Muscle of back (tissue), 11 donors: ENCODE data around the gene DHX8. TPM values are rescaled to one million over a fixed set of nuclear protein-coding genes. Genes with fewer than 3 reads are reported as not detected.

ENCODE experiments used
- DNase-seq, 3 donors: peaks; one replicate each; pipeline versions ENCODE4 v3.0.0 to v3.0.0-alpha.2; 2013
- polyA plus RNA-seq, 10 donors: library from polyadenylated mRNA; unstranded; fragments of 120-200 nt; gene quantifications; one replicate each; pipeline ENCODE4 v1.2.1, GENCODE V29; 2013; ENCODE audit not compliant: insufficient read length in 10 of 10

The DHX8 gene
- polyA plus RNA-seq, 10 donors, result 22.4 to 31.6 (median 26.7) TPM

DNA sequence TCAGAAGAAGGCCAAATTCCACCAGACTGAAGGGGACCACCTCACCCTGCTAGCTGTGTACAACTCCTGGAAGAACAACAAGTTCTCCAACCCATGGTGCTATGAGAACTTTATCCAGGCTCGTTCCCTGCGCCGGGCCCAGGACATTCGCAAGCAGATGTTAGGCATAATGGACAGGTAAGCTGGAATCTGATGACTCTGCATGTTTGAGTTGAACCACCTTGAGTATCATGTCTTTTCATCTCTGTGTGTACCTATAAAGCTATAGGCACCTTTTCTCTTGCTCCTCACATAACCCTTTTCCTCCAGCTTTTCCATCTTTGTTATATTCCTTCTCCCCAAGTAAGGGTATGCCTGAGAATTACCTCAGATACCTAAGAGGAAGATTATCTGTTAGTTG lies 37.6 kb downstream of the DHX8 start:
- no peak for DNase-seq

DNA sequence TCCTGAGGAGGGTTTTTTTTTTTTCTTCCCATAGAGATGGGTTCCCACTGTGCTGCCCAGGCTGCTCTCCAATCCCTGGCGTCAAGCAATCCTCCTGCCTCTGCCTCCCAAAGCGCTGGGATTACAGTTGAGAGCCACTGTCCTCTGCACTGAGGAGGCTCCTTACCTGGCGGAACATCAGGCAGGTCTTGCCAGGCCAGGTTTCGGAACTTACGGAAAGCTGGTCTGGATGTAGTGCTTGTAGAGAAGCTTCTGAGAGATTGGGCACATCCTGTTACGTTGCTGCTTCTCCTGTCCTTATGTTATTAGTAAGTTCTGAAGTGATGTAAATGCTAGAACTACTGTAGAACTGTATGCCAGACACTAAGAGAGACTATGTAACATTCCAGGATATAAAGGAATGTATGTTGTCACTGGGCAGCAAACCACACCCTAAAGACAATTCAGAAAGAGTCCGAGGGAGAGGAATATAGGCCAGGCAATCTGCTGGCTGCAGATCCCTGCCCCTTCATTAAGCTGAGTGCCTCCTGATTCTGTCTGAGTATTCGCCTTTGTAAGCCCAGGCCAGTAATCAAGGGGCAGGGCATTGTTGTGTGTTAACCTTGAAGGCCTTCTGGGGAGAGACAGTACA lies 41.3 kb downstream of the DHX8 start:
- DNase-seq, result no peak

DNA sequence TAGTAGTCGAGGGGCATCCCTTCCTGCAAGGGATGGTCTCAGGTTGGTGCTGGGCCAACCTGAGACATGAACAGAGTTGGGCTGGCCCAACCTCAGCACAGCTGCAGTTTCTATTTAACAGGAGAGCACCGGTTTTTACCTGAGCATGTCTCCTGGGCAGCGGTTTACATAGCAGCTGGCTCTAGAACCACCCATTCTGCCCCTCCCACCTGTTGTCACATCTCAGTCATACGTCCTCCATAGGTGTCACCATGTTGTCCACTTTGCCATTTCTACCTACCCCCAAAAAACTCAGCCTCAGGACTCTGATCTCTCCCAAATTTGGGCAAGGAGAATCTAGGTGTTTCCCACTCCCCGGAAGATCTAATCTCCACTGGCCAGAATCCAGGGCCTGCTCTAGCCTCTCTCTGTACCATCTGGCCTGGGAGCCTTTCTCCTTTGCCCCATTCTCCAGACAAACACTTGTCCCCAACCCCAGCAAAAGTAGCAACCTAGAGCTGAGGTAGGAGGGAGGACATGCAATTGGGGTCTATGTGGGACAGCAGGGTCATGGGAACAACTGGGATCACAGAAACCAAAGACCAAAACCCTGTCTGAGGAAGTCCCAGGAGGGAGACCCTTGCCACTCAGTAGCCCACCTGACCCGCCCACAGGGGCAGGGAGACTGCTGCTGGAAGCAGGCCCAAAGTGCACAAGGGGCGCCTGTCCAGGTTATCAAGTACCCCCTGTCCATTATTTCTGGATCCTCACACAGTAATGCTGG lies 43.3 kb downstream of the DHX8 start:
- no peak for DNase-seq

DNA sequence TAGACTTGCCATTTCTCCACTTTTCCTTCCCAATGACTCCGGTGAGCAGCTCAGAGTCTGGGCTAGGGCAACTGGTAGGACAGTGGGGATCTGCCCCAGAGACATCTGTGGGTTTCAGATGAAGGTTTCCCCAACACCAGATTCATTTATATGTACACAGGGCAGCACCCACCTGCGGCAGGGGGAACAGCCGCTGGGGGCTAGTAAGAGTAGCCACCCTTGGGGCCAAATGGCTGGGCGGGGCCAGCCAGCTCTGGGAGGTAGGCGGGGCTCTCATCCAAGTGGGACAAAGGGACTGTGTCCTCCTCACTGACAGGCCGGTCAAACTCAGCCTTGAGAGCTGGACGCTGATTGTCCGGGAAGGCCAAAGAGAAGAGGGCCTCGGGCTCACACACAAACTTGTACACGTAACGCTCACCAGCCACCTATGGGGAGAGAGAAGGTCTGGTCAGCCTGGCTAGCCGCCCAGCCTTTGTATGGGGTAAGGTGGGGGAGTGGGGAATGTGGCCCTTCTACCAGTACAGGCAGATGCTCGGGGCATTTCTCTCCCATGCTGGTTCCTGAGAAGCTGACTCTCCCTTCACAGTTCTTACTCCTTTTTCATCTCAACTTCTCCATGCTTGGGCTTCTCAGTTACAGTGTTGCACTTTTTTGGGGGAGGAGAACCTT lies 44.7 kb downstream of the DHX8 start:
- DNase-seq, result no peak

DNA sequence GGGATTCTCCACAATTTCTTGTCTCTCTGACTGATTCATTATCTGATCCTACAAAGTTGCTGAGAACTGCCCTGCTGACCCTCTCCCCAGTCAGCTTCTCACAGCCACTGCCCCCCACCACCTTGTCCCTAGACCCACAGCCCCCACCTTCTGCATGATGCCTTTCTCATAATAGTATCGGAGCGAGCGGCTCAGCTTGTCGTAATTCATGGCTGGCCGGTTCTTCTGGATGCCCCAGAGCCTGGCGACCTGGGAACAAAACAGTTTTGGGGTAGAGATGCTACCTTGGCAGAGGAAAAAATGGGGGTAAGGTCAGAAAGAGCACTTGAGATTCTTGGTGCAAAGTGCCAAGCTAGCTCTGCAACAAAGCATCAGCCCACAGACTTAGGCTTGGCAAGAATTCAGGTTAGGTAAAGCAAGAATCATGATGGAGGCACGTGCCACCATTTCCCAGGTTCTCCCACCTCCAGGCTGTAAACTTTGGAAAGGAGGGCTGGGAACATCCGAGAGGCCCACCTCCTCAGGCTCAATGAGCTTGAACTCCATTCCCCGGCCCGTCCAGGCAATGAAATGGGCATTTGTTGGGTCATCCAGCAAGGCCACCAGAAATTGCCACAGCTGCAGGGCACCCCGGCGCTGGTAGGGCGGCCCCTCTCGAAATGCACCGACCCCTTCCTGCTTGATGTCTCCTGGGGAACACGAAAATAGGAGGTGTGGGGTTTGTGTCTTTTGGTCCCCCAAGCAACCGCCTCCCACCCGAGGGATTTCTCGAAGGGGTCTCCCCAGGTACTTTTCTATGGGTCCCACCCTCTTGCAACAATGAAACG lies 45.4 kb downstream of the DHX8 start:
- DNase-seq, result no peak

DNA sequence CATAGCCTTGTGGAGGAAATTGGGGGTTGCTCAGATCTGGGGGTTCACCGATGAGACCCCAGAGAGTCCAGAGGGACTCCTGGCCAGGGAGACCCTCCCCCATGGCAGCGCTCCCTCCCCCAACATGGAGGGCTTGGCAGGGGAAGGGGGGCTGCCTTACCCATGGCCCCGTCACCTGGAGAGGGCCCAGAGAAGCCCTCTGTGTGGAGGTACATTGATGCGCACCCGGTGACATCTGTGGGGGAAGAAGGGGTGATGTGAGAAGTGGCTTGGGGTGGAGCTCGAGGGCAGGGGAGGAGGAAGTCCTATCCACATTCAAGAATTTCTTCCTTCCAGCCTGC lies 46.1 kb downstream of the DHX8 start:
- DNase-seq, result no peak

DNA sequence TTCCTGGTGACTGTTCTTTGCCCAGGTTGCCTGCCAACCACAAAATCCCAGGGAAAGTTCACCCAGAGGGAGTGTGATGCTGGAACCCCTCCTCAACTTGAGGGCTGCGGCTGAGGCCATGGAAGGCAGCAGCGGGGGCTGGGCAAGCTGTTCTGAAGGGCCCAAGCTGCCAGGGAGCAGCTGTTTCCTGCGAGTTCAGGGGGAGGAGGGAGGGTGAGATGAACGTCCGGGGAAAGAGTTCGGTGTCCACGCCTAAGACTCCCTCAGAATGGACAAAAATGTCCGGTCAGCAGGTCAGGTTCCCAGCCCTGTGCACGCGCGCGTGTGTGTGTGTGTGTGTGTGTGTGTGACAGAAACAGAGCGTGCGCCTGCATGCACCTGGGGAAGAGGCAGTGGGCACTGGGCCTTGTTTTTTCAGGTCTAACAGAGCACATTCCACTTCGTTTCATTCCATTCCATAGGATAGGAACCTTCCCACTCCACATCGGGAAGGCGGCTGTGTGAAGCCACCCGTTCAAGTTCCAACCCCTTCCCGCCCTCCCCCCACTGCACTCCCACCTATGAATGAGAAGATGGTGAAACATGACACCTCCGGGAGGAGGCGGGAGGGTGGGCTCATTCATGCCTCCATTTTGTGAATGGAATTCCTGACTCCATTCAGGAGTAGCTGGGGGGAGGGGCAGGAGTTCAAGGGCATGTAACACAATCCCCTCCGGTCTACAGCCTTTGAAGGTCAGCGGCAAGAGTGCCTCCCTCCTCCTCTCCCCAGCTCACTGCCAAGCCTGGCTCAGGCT lies 46.7 kb downstream of the DHX8 start:
- peak; percentile 90 to 96 (median 92) for DNase-seq

DNA sequence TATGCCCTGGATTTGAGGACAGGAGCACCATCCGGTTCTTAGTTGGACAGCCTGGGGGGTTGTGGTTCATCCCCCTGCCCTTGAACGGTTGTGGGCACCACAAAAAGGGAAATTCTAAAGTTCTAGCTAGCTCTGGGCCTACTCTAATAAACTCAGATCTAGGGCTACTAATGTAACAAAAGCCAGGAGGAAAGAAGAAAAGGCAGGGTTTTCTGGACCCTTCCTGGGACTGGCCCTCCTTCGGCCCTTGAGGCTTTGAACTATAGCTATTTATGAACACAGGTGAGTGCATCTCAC lies 47.3 kb downstream of the DHX8 start:
- no peak for DNase-seq

DNA sequence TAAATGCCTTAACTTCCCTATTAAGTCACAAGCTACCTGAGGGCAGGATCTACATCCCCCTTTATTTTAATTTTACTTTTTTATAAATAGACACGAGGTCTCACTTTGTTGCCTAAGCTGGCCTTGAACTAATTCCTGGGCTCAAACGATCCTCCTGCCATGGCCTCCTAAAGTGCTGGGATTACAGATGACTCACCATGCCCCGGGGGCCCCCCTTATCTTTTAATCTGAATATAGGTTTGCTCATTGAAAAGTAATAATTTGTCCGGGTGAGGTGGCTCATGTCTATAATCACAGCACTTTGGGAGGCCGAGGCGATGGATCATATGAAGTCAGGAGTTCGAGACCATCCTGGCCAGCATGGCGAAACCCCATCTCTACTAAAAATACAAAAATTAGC lies 48.2 kb downstream of the DHX8 start:
- no peak for DNase-seq

DNA sequence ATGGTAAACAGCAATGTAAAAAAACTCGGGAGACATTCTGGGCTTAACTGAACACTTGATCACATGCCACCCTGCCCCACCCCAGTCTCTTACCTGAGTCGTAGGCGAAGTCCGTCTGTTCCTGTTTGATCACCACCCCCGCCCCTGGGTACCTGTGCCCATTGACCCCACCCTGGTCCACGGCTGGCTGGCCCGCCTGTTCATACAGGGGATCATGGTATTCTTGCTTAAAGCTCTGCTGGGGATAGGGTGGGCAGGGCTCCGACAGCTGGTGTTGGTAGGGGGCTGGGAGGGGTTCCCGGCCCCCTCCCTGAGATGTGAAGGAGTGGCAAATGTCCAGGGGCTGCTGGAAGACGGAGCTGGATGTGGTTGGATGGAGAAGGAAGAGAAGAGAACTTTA lies 48.8 kb downstream of the DHX8 start:
- no peak for DNase-seq

DNA sequence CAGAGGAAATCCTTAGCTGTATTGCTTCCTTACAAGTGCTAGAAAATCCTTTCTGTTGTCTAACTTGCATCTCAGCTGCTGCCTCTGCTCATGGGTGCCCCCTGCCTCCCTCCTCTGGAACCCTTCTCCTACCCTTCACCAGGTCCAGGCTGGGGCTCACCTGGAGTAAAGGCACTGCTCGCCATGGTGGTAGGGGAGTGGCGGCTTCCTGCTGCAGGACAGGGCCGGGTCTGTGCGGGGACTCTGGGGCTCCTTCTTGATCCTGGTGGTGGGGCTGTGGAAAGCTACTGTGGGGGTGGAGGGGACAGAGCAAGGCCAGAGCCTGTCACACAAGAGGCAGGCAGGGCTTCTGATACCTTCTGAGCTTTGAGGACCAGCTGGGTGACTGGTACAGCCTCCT lies 49.9 kb downstream of the DHX8 start:
- no peak for DNase-seq

DNA sequence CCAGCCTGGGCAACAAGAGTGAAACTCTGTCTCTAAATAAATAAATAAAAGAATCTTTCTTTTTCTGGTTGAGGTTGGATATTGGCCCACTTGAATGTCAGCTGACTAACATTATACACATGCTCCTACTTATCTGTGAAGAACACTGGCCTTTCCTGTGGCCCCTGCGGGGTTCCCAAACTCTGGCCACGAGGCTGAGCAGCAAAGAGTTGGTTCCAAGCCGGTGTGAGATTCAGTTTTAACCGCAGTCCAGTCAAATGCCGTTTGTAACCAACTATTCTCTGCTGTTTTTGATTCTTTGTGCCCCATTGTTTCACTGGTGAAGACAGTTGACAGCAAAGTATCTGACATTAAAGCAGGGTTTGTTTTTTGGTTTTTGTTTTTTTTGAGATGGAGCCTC lies 51.1 kb downstream of the DHX8 start:
- no peak for DNase-seq

DNA sequence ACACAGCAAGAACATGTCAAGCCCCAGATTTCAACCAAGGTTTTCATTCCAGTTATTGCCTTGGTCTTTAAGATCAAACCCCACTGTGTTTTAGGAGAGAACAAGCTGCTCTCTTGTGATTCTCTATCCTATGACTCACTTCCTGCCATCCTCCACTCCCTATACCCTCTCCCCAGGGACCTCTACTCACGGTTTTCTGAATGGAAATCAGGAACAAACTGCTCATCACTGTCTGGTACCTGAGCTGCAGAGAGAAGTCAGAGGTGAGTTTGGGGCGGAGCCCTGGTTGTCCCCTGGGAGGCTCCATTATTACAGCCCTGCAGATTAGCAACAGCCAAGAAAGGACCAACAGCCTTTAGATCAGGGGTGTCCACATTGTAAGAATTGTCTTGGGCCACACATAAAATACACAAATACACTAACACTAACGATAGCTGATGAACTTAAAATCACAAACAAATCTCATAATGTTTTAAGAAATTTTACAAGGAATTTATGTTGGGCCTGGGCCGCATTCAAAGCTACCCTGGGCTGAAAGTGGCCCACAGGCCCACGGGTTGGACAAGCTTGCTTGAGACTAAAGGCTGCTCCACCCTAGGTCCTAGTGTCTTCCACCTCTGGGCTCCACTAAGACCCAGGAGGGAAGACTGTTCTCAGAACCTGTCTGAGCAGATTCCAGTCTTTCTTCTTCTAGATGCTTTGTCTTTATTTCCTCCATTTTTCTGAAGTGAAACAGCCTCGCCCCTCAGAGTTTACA lies 52.6 kb downstream of the DHX8 start:
- DNase-seq, result peak in 1 of 3 donors; percentile 59

DNA sequence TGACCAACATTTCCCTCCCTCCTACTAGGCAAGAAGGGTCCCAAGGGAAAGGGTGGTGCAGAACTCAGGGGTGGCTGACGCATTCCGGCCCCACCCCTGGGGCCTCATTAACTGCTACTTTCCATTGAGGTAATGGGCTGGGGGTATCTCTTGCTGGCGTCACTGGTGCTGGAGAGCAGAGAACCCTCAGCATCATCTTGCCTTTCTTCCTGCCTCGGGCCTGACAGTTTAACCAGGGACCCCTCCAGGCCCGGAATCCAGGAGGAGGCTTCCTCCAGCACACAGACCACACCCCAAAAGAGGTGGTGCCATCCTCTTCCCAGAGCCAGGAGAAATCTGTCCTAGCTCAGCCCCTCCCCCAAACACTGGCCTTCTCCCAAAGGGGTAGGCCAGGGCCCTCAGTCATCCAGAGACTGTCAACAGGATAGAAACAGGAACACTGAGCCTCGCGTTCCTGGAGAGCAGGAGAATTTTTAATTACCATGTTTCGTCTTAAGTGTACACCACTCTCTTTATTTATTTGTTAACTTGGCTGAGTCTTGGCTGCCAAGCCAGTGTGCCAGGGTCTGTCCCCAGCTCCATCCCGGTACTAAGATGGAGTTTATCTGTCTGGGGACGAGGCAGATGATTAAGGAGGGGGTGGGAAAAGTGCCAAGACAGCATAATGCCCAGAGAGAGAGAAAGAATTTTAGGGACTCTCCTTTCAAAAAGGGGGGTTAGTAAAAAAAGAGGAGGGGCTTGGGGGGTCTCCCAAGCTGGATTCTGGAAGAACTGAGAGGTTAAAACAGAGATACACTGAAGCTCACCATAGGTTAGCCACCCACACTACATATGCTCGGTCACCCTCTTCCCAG lies 57.3 kb downstream of the DHX8 start:
- no peak for DNase-seq

DNA sequence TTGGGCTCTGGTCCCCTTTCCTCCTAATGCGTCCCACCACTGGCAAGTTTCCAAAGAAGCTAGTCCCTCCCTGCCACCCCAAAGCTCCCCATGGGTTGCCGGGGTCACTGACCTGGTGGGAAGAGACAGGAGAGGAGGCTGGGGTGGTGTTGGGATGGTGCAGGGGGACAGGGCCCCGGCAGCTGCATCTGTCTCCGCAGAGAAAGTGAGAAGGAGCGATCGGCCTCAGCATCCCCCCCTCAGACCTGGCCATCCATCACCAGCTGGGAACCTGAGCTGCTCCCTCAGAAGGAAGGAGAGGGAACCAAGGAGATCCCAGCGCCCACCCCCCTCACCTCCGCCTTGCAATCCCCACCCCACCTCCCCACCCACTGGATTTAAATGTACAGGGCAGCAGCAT lies 59.1 kb downstream of the DHX8 start:
- DNase-seq, result no peak

DNA sequence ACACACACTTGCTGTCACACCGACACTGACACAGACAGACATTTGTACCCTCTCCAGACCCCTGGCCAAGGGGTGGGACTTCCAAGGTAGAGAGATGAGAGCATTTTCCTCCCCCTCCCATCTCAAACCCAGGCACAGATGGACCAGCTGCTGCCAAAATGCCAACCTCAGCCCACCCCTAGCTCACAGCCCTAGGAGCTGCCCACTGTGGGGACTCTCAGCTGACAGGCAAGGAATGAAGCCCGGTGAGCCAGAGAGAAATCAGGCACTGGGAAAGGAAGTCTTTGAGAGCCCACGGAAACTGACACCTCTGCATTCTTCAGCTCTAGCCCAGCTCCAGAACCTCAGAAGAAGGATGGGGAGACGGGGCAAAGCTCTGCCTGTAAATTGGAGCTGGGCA lies 59.5 kb downstream of the DHX8 start:
- no peak for DNase-seq

DNA sequence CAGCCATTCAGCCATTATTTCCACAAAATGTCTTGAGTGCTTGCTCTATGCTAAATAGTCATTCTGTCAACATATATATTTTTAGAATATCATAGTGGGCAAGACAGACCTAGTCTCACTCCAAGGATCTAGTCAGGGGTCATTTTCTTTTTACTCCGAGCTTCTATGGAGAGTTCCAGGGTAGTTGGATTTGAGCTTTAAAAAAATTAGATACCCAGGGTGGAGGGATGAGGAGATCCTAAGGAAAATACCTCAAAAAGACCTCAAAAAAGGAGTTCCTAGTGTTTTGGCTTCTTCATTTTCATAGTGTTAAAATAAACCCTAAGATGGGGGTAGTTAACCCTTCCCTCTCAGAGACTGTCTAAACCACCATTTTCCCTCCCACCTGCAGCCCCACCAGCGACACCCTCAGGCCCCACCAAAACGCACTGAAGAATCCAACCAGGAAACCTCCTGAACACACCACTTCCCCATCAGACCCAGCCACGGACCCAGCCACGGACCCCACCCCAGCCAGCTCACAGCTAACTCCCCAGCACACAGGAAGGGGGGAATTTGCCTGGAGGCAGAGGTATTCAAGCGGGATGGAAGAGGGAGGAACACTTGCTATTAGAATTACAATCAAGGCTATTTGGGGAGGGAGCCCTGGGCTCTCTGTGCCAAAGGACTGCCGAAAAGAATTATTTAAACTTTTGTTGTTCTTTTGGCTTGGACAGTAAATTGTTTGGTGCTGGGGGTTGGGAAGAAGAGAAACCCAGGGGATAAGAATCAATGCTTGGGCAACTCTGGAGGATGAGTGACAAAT lies 60.2 kb downstream of the DHX8 start:
- DNase-seq, result no peak

DNA sequence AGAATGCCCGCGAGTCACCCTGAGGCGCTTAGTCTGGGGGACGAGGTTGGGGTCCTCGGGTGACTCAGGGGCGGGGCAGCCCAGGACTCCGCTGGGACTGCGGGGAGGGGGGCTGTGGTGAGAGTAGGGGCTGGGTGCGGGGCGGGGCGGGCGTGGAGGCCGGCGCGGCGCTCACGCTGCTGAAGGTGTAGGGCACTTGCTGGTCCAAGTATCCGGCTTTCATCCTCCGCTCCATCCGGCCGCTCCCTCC lies 61.5 kb downstream of the DHX8 start:
- peak in 1 of 3 donors; percentile 45 for DNase-seq
